ENCODE measurements around the gene SF3B3.
"Not testable (repeated sequence)": the region's sequence is repeated elsewhere in the genome, so short reads cannot be mapped to it uniquely, and the experiment has no call there.

The SF3B3 gene

GRCh38 chr16:70582280-70582978, 58.8 kb downstream of the SF3B3 start:
- H3K27me3 ChIP-seq: no peaks in the 10 kb centered on the region
- peaks cover 5% of the 10 kb centered on the region; the same call in 1 of the 2 replicates for H3K4me1 ChIP-seq
- peak; percentile 44; the same call in 1 of the 2 replicates for TF ChIP-seq CTCF (IDR thresholded peaks at IDR 0.05; ENCODE audit: low read depth, low read length)
- no peaks in the 10 kb centered on the region for H3K9me3 ChIP-seq
- H3K4me3 ChIP-seq (ENCODE audit: low read depth, low read length): no peak overlapping the region
- H3K36me3 ChIP-seq: no peaks in the 10 kb centered on the region
- no peak for DNase-seq

GRCh38 chr16:70586731-70587130, 63.1 kb downstream of the SF3B3 start:
- no peaks in the 10 kb centered on the region for H3K9me3 ChIP-seq
- H3K4me1 ChIP-seq: no peaks in the 10 kb centered on the region
- no peaks in the 10 kb centered on the region for H3K36me3 ChIP-seq
- H3K4me3 ChIP-seq (ENCODE audit: low read depth, low read length): no peak overlapping the region
- H3K27me3 ChIP-seq: no peaks in the 10 kb centered on the region
- DNase-seq: no peak
- no peak for TF ChIP-seq CTCF (IDR thresholded peaks at IDR 0.05; ENCODE audit: low read depth, low read length)

- no peaks in the 10 kb centered on the region for H3K9me3 ChIP-seq
- no peak for DNase-seq
- no peaks in the 10 kb centered on the region for H3K4me1 ChIP-seq
- H3K36me3 ChIP-seq: no peaks in the 10 kb centered on the region
- H3K4me3 ChIP-seq (ENCODE audit: low read depth, low read length): no peak overlapping the region
- H3K27me3 ChIP-seq: no peaks in the 10 kb centered on the region
- TF ChIP-seq CTCF (IDR thresholded peaks at IDR 0.05; ENCODE audit: low read depth, low read length): no peak
Measured at GRCh38 chr16:70588565-70588964, 64.9 kb downstream of the SF3B3 start.

GRCh38 chr16:70589416-70589815, 65.8 kb downstream of the SF3B3 start:
- H3K4me1 ChIP-seq; H3K27me3 ChIP-seq; H3K9me3 ChIP-seq; H3K36me3 ChIP-seq; H3K4me3 ChIP-seq (ENCODE audit: low read depth, low read length); DNase-seq: not testable (repeated sequence)

GRCh38 chr16:70589998-70590471, 66.4 kb downstream of the SF3B3 start:
- no peaks in the 10 kb centered on the region for H3K9me3 ChIP-seq
- H3K36me3 ChIP-seq: no peaks in the 10 kb centered on the region
- H3K27me3 ChIP-seq: no peaks in the 10 kb centered on the region
- TF ChIP-seq CTCF (IDR thresholded peaks at IDR 0.05; ENCODE audit: low read depth, low read length): no peak
- no peaks in the 10 kb centered on the region for H3K4me1 ChIP-seq
- H3K4me3 ChIP-seq (ENCODE audit: low read depth, low read length): no peak overlapping the region
- DNase-seq: no peak

- DNase-seq: no peak
- H3K27me3 ChIP-seq: no peaks in the 10 kb centered on the region
- H3K36me3 ChIP-seq: no peaks in the 10 kb centered on the region
- TF ChIP-seq CTCF (IDR thresholded peaks at IDR 0.05; ENCODE audit: low read depth, low read length): no peak
- H3K4me3 ChIP-seq (ENCODE audit: low read depth, low read length): no peak overlapping the region
- no peaks in the 10 kb centered on the region for H3K9me3 ChIP-seq
- H3K4me1 ChIP-seq: no peaks in the 10 kb centered on the region
Measured at GRCh38 chr16:70590722-70591415, 67.3 kb downstream of the SF3B3 start.

Data from BE2C (cell line).